GM19238 (cell line): ENCODE data around the gene ARSG.
A peak's percentile ranks its signal among the peaks of the same experiment; 100 is the strongest.
"Not testable (repeated sequence)": the region's sequence is repeated elsewhere in the genome, so short reads cannot be mapped to it uniquely, and the experiment has no call there.

Experiments used
- DNase-seq: peaks from one replicate; pipeline ENCODE4 v3.0.0; 2011; ENCODE audit warnings: low spot score; ENCODE audit not compliant: insufficient read length

ARSG gene

GRCh38 chr17:68328676-68329075 lies 37.4 kb downstream of the ARSG start:
- no peak for DNase-seq

GRCh38 chr17:68329331-68329730 lies 38.0 kb downstream of the ARSG start:
- DNase-seq = no peak

- not testable (repeated sequence) for DNase-seq
These were observed 40.6 kb downstream of the ARSG start for GRCh38 chr17:68331932-68332331.

GRCh38 chr17:68334393-68334792 lies 43.1 kb downstream of the ARSG start:
- DNase-seq = no peak

GRCh38 chr17:68341482-68341881 lies 50.2 kb downstream of the ARSG start:
- no peak for DNase-seq

- DNase-seq = no peak
These were observed 52.7 kb downstream of the ARSG start for GRCh38 chr17:68343976-68344375.

- DNase-seq = no peak
These were observed 53.4 kb downstream of the ARSG start for GRCh38 chr17:68344701-68345136.

GRCh38 chr17:68346448-68346847 lies 55.2 kb downstream of the ARSG start:
- peak; percentile 43 for DNase-seq

- no peak for DNase-seq
These were observed 56.1 kb downstream of the ARSG start for GRCh38 chr17:68347380-68347779.

- no peak for DNase-seq
These were observed 57.9 kb downstream of the ARSG start for GRCh38 chr17:68349157-68349556.

- DNase-seq = no peak
These were observed 60.1 kb downstream of the ARSG start for GRCh38 chr17:68351395-68351794.

- DNase-seq = no peak
These were observed 60.7 kb downstream of the ARSG start for GRCh38 chr17:68352041-68352440.

- DNase-seq = not testable (repeated sequence)
These were observed 61.4 kb downstream of the ARSG start for GRCh38 chr17:68352671-68353070.

GRCh38 chr17:68353111-68353521 lies 61.8 kb downstream of the ARSG start:
- no peak for DNase-seq

- not testable (repeated sequence) for DNase-seq
These were observed 63.0 kb downstream of the ARSG start for GRCh38 chr17:68354311-68354710.

GRCh38 chr17:68355108-68355507 lies 63.8 kb downstream of the ARSG start:
- not testable (repeated sequence) for DNase-seq

GRCh38 chr17:68356520-68356919 lies 65.2 kb downstream of the ARSG start:
- DNase-seq = no peak

- no peak for DNase-seq
These were observed 65.7 kb downstream of the ARSG start for GRCh38 chr17:68356949-68357455.

- no peak for DNase-seq
These were observed 66.6 kb downstream of the ARSG start for GRCh38 chr17:68357886-68358285.

GRCh38 chr17:68359791-68360535 lies 68.7 kb downstream of the ARSG start:
- DNase-seq = no peak

- no peak for DNase-seq
These were observed 74.2 kb downstream of the ARSG start for GRCh38 chr17:68365469-68365868.

- DNase-seq = no peak
These were observed 77.1 kb downstream of the ARSG start for GRCh38 chr17:68368387-68368786.

GRCh38 chr17:68375566-68375965 lies 84.3 kb downstream of the ARSG start:
- DNase-seq = no peak
